GM19468 (cell line): ENCODE measurements around the gene ZPR1.
"Not testable (repeated sequence)": the region's sequence is repeated elsewhere in the genome, so short reads cannot be mapped to it uniquely, and the experiment has no call there.

Experiments
- ATAC-seq: cut with Tn5 transposase; IDR thresholded peaks from one replicate; pipeline ENCODE4 v1.9.1; 2021; ENCODE audit warnings: mild to moderate bottlenecking, moderate library complexity, moderate number of reproducible peaks; ENCODE audit not compliant: unreplicated experiment; ENCODE audit errors: extremely low read depth

Gene ZPR1

GRCh38 chr11:116772443-116773202 lies 15.2 kb downstream of the ZPR1 start, which contains the start of gene BUD13:
TSS of gene BUD13 (minus strand) at chr11:116772987. CDS start at chr11:116772964, 23 bp downstream.
- ATAC-seq, result peak; percentile 56

GRCh38 chr11:116771935-116772334 lies 15.9 kb downstream of the ZPR1 start:
- no peak for ATAC-seq

GRCh38 chr11:116762132-116762531 lies 25.7 kb downstream of the ZPR1 start:
- no peak for ATAC-seq

GRCh38 chr11:116756044-116756443 lies 31.8 kb downstream of the ZPR1 start:
- not testable (repeated sequence) for ATAC-seq

GRCh38 chr11:116750070-116750718 lies 37.6 kb downstream of the ZPR1 start:
- no peak for ATAC-seq

GRCh38 chr11:116742104-116742503 lies 45.7 kb downstream of the ZPR1 start:
- no peak for ATAC-seq

GRCh38 chr11:116740741-116741140 lies 47.1 kb downstream of the ZPR1 start:
- ATAC-seq, result no peak

- ATAC-seq, result no peak
Measured at GRCh38 chr11:116738975-116739374, 48.8 kb downstream of the ZPR1 start.

GRCh38 chr11:116736763-116737162 lies 51.1 kb downstream of the ZPR1 start:
- no peak for ATAC-seq

- no peak for ATAC-seq
Measured at GRCh38 chr11:116733969-116734508, 53.8 kb downstream of the ZPR1 start.

- no peak for ATAC-seq
Measured at GRCh38 chr11:116733043-116733755, 54.6 kb downstream of the ZPR1 start.

GRCh38 chr11:116732271-116733042 lies 55.4 kb downstream of the ZPR1 start:
- no peak for ATAC-seq

- ATAC-seq, result no peak
Measured at GRCh38 chr11:116731821-116732220, 56.0 kb downstream of the ZPR1 start.

- no peak for ATAC-seq
Measured at GRCh38 chr11:116731097-116731761, 56.6 kb downstream of the ZPR1 start.

- ATAC-seq, result no peak
Measured at GRCh38 chr11:116730601-116731000, 57.2 kb downstream of the ZPR1 start.

GRCh38 chr11:116730241-116730561 lies 57.6 kb downstream of the ZPR1 start:
- no peak for ATAC-seq

GRCh38 chr11:116729501-116730240 lies 58.2 kb downstream of the ZPR1 start:
- ATAC-seq, result no peak

- ATAC-seq, result no peak
Measured at GRCh38 chr11:116727990-116728389, 59.8 kb downstream of the ZPR1 start.
